Right hindlimb (tissue), 1 donor: ENCODE measurements around the gene ROGDI.

Experiments used
- DNase-seq: peaks from one replicate; pipeline ENCODE4 v3.0.0-alpha.2; 2018

The ROGDI gene

GRCh38 chr16:4813251-4814003 is 11.0 kb upstream of the ROGDI start:
- DNase-seq: no peak

- DNase-seq: no peak
These were observed 9.3 kb upstream of the ROGDI start for GRCh38 chr16:4811773-4812172.

- no peak for DNase-seq
These were observed 8.8 kb upstream of the ROGDI start for GRCh38 chr16:4811242-4811641.

GRCh38 chr16:4806280-4806679 is 3.8 kb upstream of the ROGDI start:
- no peak for DNase-seq

- DNase-seq: no peak
These were observed 2.8 kb upstream of the ROGDI start for GRCh38 chr16:4805231-4805630.

- DNase-seq: no peak
These were observed 1.7 kb upstream of the ROGDI start for GRCh38 chr16:4803898-4804762.

GRCh38 chr16:4803401-4803844 is 990 bp upstream of the ROGDI start:
- no peak for DNase-seq

GRCh38 chr16:4802659-4803287 is 340 bp upstream of the ROGDI start:
- peak; percentile 94 for DNase-seq

GRCh38 chr16:4801051-4801961 is 1.1 kb downstream of the ROGDI start:
- no peak for DNase-seq

GRCh38 chr16:4800290-4801041 is 2.0 kb downstream of the ROGDI start:
- DNase-seq: no peak

- no peak for DNase-seq
These were observed 3.1 kb downstream of the ROGDI start for GRCh38 chr16:4799171-4799855.

GRCh38 chr16:4798456-4798855 is 4.0 kb downstream of the ROGDI start:
- no peak for DNase-seq

GRCh38 chr16:4797805-4798252 is 4.6 kb downstream of the ROGDI start:
- DNase-seq: no peak

- no peak for DNase-seq
These were observed 5.2 kb downstream of the ROGDI start for GRCh38 chr16:4796982-4797804.

- no peak for DNase-seq
These were observed 6.4 kb downstream of the ROGDI start for GRCh38 chr16:4795828-4796572.

GRCh38 chr16:4795181-4795827 is 7.1 kb downstream of the ROGDI start, which contains the start of gene SMIM22:
Gene SMIM22 (plus strand): TSS chr16:4795369. CDS start chr16:4795735, 366 bp downstream.
- no peak for DNase-seq

GRCh38 chr16:4792951-4793513 is 9.4 kb downstream of the ROGDI start:
- no peak for DNase-seq

GRCh38 chr16:4790871-4791270 is 11.6 kb downstream of the ROGDI start:
- DNase-seq: no peak
